Thyroid gland (tissue), 4 donors: Measurements from ENCODE around the gene SORT1. TPM values are rescaled to one million over a fixed set of nuclear protein-coding genes. Genes with fewer than 3 reads are reported as not detected.

ENCODE experiments used
- DNase-seq, 2 donors: peaks; one replicate each; pipeline ENCODE4 v3.0.0-alpha.2; 2019
- H3K27ac ChIP-seq, 3 donors: fragments of 200-600 bp; sonication (generic); 1 replicate in 2 of 3; 2 replicates in 1 of 3; pipeline ENCODE4 v1.5.1; 2016 to 2019; ENCODE audit warnings: mild to moderate bottlenecking in 1 of 3, moderate library complexity in 1 of 3
- H3K27me3 ChIP-seq: fragments of 200-600 bp; sonication (generic); one replicate; pipeline ENCODE4 v1.5.1; 2019
- H3K36me3 ChIP-seq, 2 donors: fragments of 200-600 bp; sonication (generic); one replicate each; pipeline ENCODE4 v1.5.1; 2016 to 2019
- H3K4me1 ChIP-seq, 2 donors: fragments of 200-600 bp; sonication (generic); one replicate each; pipeline ENCODE4 v1.5.1; 2017 to 2019
- H3K4me3 ChIP-seq, 3 donors: fragments of 200-600 bp; sonication (generic); replicated peaks in 1 of 3; 1 replicate in 2 of 3; 2 replicates in 1 of 3; pipeline ENCODE4 v1.5.1; 2016; ENCODE audit warnings: mild to moderate bottlenecking in 1 of 3
- H3K9me3 ChIP-seq: fragments of 200-600 bp; sonication (generic); one replicate; pipeline ENCODE4 v1.5.1; 2017
- POLR2A ChIP-seq, 2 donors: fragments of 450-650 bp; IDR thresholded peaks; one replicate each; pipeline ENCODE4 v1.6.1; 2017; ENCODE audit warnings: antibody characterized with exemption in 2 of 2, mild to moderate bottlenecking in 2 of 2, moderate library complexity in 1 of 2
- WGBS, 2 donors: methylation state at CpG; one replicate each; pipeline ENCODE4 v1.1.5; 2017; 5-methylcytosine and 5-hydroxymethylcytosine counted together
- intact Hi-C: fragments of 100-400 bp; cut with DNase I; formaldehyde crosslinking; loops from one replicate; pipeline ENCODE4 v1.15.1; 2023
- total RNA-seq, 4 donors: library from RNA; depleted of rRNA; stranded (reverse); fragments of >200 nt; gene quantifications; one replicate each; pipeline ENCODE4 v1.2.3, GENCODE V29; 2016
- TF ChIP-seq, protein P1 (sequence below), 6 experiments: fragments of 200-600 bp in 3 of 6; fragments of 450-650 bp in 3 of 6; sonication (generic) in 3 of 6; IDR thresholded peaks; one replicate each; pipeline ENCODE4 v1.5.1; 2016 to 2019; ENCODE audit warnings: antibody characterized with exemption in 6 of 6, mild to moderate bottlenecking in 2 of 6, inconsistent platforms in 1 of 6, moderate library complexity in 1 of 6

The SORT1 gene
- total RNA-seq, 4 donors from 2014 or later, result 65.7 to 152 (median 137) TPM

DNA sequence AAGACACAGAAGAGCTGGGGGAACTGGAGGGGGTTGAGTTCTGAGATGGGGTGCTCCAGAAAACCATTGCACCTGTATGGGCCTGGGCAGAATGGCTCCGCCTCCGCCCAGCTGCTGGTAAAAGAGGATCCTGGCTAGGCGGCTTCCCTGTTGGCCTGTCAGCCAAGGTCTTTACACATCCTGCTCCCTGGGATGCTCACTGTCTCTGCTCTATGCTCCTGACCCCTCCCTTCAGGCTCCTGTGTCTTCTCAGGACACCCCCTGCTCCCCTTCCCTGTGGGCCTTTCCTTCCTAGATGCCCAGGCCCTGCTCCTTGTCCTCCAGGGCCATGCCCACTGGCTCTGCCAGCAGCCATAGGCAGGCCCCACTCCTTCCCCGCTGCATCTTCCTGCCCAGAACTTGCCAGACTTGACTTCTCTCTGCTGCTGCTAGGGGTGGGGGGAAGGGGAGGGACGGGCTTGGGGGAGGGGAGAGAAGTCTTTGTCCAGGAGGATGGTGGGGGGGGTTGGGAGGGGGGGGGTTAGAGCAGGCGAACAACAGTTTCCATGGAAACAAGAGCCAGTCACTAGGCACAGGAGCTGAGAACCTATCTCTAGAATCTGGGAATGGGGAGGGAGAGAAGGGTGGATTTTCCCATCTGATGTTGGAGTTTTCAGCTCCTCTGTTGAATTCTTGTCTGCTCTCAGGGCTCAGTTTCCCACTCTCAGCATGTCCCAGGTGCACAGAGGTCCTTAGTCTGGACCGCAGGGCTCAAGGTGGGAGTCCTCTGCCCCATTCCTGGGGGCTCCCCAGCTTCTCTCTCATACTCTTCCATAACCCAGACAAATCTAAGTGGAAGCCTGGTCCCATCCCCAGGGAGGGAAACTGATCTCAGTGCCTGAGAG, 137.8 kb downstream of the SORT1 start:
- H3K4me3 ChIP-seq, result no peak overlapping the region
- 72 to 80% methylated on average over 7 of the region's 7 CpGs for WGBS, 2 donors

More for the DNA sequence above, 137.8 kb downstream of the SORT1 start:
- DNase-seq, result no peak
- Histone ChIP-seq H3K9me3 (no peaks in the 10 kb centered on the region), H3K4me1 (peaks cover 13 to 27% of the 10 kb centered on the region in 2 donors), H3K36me3 (peaks cover 11 to 17% of the 10 kb centered on the region in 2 donors), H3K27ac (no peak overlapping the region), H3K27me3 (no peaks in the 10 kb centered on the region)
- TF ChIP-seq, protein P1, sequence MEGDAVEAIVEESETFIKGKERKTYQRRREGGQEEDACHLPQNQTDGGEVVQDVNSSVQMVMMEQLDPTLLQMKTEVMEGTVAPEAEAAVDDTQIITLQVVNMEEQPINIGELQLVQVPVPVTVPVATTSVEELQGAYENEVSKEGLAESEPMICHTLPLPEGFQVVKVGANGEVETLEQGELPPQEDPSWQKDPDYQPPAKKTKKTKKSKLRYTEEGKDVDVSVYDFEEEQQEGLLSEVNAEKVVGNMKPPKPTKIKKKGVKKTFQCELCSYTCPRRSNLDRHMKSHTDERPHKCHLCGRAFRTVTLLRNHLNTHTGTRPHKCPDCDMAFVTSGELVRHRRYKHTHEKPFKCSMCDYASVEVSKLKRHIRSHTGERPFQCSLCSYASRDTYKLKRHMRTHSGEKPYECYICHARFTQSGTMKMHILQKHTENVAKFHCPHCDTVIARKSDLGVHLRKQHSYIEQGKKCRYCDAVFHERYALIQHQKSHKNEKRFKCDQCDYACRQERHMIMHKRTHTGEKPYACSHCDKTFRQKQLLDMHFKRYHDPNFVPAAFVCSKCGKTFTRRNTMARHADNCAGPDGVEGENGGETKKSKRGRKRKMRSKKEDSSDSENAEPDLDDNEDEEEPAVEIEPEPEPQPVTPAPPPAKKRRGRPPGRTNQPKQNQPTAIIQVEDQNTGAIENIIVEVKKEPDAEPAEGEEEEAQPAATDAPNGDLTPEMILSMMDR (IDR thresholded peaks at IDR 0.05), result no peak
- no peak for TF ChIP-seq POLR2A (IDR thresholded peaks at IDR 0.05)
- intact Hi-C loops, result loop anchor here (5.0 to 10.0 kb wide), 3 partner anchors 58 to 275 kb away; partner anchors contain the start of genes ATXN7L2 and GPR61

Other genes with a start within 250 kb of the SORT1 start
- gene SARS1, start 184.0 kb downstream of the SORT1 start, total RNA-seq, result 100 to 1,000 TPM; 164 to 264 (median 200) TPM
- 10 to 100 TPM; 23.5 to 54.9 (median 47.6) TPM for gene CELSR2, start 148.4 kb downstream of the SORT1 start, total RNA-seq
- 1 to 10 TPM; 1.0 to 4.0 (median 2.2) TPM for gene PSRC1, start 114.8 kb downstream of the SORT1 start, total RNA-seq
- gene MYBPHL, start 90.9 kb downstream of the SORT1 start, total RNA-seq, result not detected
- gene PSMA5, start 28.5 kb upstream of the SORT1 start, total RNA-seq, result 10 to 100 TPM; 25.1 to 35.7 (median 28.0) TPM
- gene SYPL2, start 68.6 kb upstream of the SORT1 start, total RNA-seq, result 10 to 100 TPM in 1 of 4 donors, 1 to 10 TPM in 3; 7.9 to 12.4 (median 9.1) TPM
- gene ATXN7L2, start 86.0 kb upstream of the SORT1 start, total RNA-seq, result 10 to 100 TPM in 1 of 4 donors, 1 to 10 TPM in 3; 5.8 to 11.7 (median 8.4) TPM
- gene CYB561D1, start 96.2 kb upstream of the SORT1 start, total RNA-seq, result 10 to 100 TPM in 3 of 4 donors, 1 to 10 TPM in 1; 8.1 to 16.0 (median 12.2) TPM
- gene AMIGO1, start 111.8 kb upstream of the SORT1 start, total RNA-seq, result 10 to 100 TPM; 13.5 to 14.0 (median 13.8) TPM
- 1 to 10 TPM in 2 of 4 donors, under 1 TPM in 2; 0.11 to 3.8 (median 1.1) TPM for gene GPR61, start 142.0 kb upstream of the SORT1 start, total RNA-seq
- gene GNAI3, start 150.7 kb upstream of the SORT1 start, total RNA-seq, result 1 to 10 TPM; 5.1 to 7.2 (median 6.0) TPM
- gene GNAT2, start 221.7 kb upstream of the SORT1 start, total RNA-seq, result not detected
- 10 to 100 TPM; 31.2 to 74.8 (median 46.8) TPM for gene AMPD2, start 221.9 kb upstream of the SORT1 start, total RNA-seq